CD14-positive monocyte (primary cell): Measurements from ENCODE around the gene SPSB2. TPM values are rescaled to one million over a fixed set of nuclear protein-coding genes. Genes with fewer than 3 reads are reported as not detected.

Source experiments
- DNase-seq, 3 donors: peaks; one replicate each; pipeline ENCODE4 v3.0.0-alpha.2; 2011 to 2022
- H2AFZ ChIP-seq: 2 replicates; pipeline ENCODE4 v1.6.0; 2012; ENCODE audit warnings: mild to moderate bottlenecking, low read depth, low read length, inconsistent platforms; ENCODE audit not compliant: insufficient read depth, poor library complexity, severe bottlenecking
- H3K27ac ChIP-seq, 2 donors: 1 replicate in 1 of 2; 2 replicates in 1 of 2; pipeline ENCODE4 v1.5.1; 2012 to 2013; ENCODE audit warnings: low read length in 2 of 2, control low read depth in 1 of 2, inconsistent platforms in 1 of 2, low read depth in 1 of 2, mild to moderate bottlenecking in 1 of 2
- H3K27me3 ChIP-seq, 2 donors: one replicate each; pipeline versions ENCODE4 v1.6.0 to v1.6.1; 2011 to 2013; ENCODE audit warnings: low read length in 2 of 2; ENCODE audit not compliant: control insufficient read depth in 2 of 2, insufficient read depth in 2 of 2
- H3K36me3 ChIP-seq, 2 donors: replicated peaks in 1 of 2; 1 replicate in 1 of 2; 2 replicates in 1 of 2; pipeline versions ENCODE4 v1.5.1 to v1.6.1; 2012 to 2013; ENCODE audit warnings: low read length in 2 of 2, control low read depth in 1 of 2, inconsistent platforms in 1 of 2, mild to moderate bottlenecking in 1 of 2; ENCODE audit not compliant: insufficient read depth in 2 of 2, control insufficient read depth in 1 of 2
- H3K4me1 ChIP-seq, 2 donors: 1 replicate in 1 of 2; 2 replicates in 1 of 2; pipeline versions ENCODE4 v1.5.1 to v1.6.1; 2012 to 2013; ENCODE audit warnings: low read length in 2 of 2, control low read depth in 1 of 2, inconsistent platforms in 1 of 2, mild to moderate bottlenecking in 1 of 2, moderate library complexity in 1 of 2; ENCODE audit not compliant: insufficient read depth in 2 of 2, control insufficient read depth in 1 of 2
- H3K4me2 ChIP-seq: replicated peaks from 2 replicates; pipeline ENCODE3; 2012; ENCODE audit warnings: low read length, moderate library complexity, mild to moderate bottlenecking; ENCODE audit not compliant: poor library complexity, severe bottlenecking; ENCODE audit errors: extremely low read depth
- H3K4me3 ChIP-seq, 3 experiments: fragments of 200-600 bp in 1 of 3; sonication (generic) in 1 of 3; replicated peaks in 1 of 3; 1 replicate in 2 of 3; 2 replicates in 1 of 3; pipeline ENCODE4 v1.5.1; 2011 to 2013; ENCODE audit warnings: low read length in 3 of 3, mild to moderate bottlenecking in 3 of 3, control low read depth in 2 of 3, low read depth in 2 of 3, inconsistent platforms in 1 of 3, moderate library complexity in 1 of 3
- H3K79me2 ChIP-seq: 2 replicates; pipeline ENCODE4 v1.6.0; 2012; ENCODE audit warnings: mild to moderate bottlenecking, control low read depth, inconsistent platforms, low read length, moderate library complexity; ENCODE audit not compliant: insufficient read depth
- H3K9ac ChIP-seq: 2 replicates; pipeline ENCODE4 v1.6.0; 2017; ENCODE audit warnings: low read length, mild to moderate bottlenecking; ENCODE audit not compliant: insufficient read depth, poor library complexity, severe bottlenecking
- H3K9me3 ChIP-seq, 2 donors: replicated peaks in 1 of 2; 1 replicate in 1 of 2; 2 replicates in 1 of 2; pipeline versions ENCODE4 v1.5.1 to v1.6.1; 2012 to 2013; ENCODE audit warnings: low read length in 2 of 2, control low read depth in 1 of 2; ENCODE audit not compliant: control insufficient read depth in 1 of 2, insufficient read depth in 1 of 2
- H4K20me1 ChIP-seq: 2 replicates; pipeline ENCODE4 v1.6.0; 2012; ENCODE audit warnings: mild to moderate bottlenecking, low read length, control low read depth, moderate library complexity; ENCODE audit not compliant: insufficient read depth
- H3K27ac Mint-ChIP-seq, 7 donors: one replicate each; pipeline ENCODE4 v1.8.0; 2020; ENCODE audit warnings: mild to moderate bottlenecking in 7 of 7, mixed read lengths in 7 of 7, moderate library complexity in 6 of 7, inconsistent platforms in 2 of 7
- H3K27me3 Mint-ChIP-seq, 3 donors: one replicate each; pipeline ENCODE4 v1.8.0; 2021 to 2022; ENCODE audit warnings: low read depth in 3 of 3, mild to moderate bottlenecking in 3 of 3, mixed read lengths in 3 of 3, moderate library complexity in 3 of 3, inconsistent platforms in 1 of 3
- H3K36me3 Mint-ChIP-seq, 2 donors: one replicate each; pipeline ENCODE4 v1.8.0; 2020; ENCODE audit warnings: mixed read lengths in 2 of 2, inconsistent platforms in 1 of 2, mild to moderate bottlenecking in 1 of 2
- H3K4me1 Mint-ChIP-seq: one replicate; pipeline ENCODE4 v1.8.0; 2020; ENCODE audit warnings: mild to moderate bottlenecking, mixed read lengths
- H3K4me3 Mint-ChIP-seq, 2 donors: one replicate each; pipeline ENCODE4 v1.8.0; 2020; ENCODE audit warnings: mild to moderate bottlenecking in 2 of 2, mixed read lengths in 2 of 2, moderate library complexity in 1 of 2
- H3K9me3 Mint-ChIP-seq, 7 donors: one replicate each; pipeline ENCODE4 v1.8.0; 2020 to 2022; ENCODE audit warnings: mixed read lengths in 7 of 7, mild to moderate bottlenecking in 6 of 7, moderate library complexity in 6 of 7, inconsistent platforms in 2 of 7
- CTCF ChIP-seq: fragments of 200-600 bp; IDR thresholded peaks from one replicate; pipeline ENCODE4 v1.8.0; 2022; ENCODE audit warnings: antibody characterized with exemption, mild to moderate bottlenecking
- WGBS: methylation state at CpG from one replicate; pipeline ENCODE4 v1.1.5; 2013; ENCODE audit warnings: missing lambda C conversion rate; ENCODE audit not compliant: insufficient coverage; 5-methylcytosine and 5-hydroxymethylcytosine counted together
- intact Hi-C, 2 donors: fragments of 100-400 bp; cut with micrococcal nuclease; formaldehyde crosslinking; loops; one replicate each; pipeline versions ENCODE4 v1.15.0 to v1.15.1; 2023
- polyA plus RNA-seq, 3 donors: library from polyadenylated mRNA; depleted of rRNA in 1 of 3; unstranded in 2 of 3; stranded (reverse) in 1 of 3; fragments of 300-500 nt in 2 of 3; fragments of >200 nt in 1 of 3; fragmentation: Illumina TruSeq in 2 of 3; gene quantifications; 1 replicate in 2 of 3; 2 replicates in 1 of 3; pipeline ENCODE4 v1.2.3, GENCODE V29; 2012 to 2021

SPSB2 gene
- polyA plus RNA-seq, 3 donors: 4.7 to 6.9 (median 6.6) TPM

- peaks cover 39% of the 10 kb centered on the region in 2 donors for H3K36me3 Mint-ChIP-seq
- no peak overlapping the region for H3K27ac Mint-ChIP-seq
- Histone ChIP-seq H3K36me3 (peaks cover 15 to 18% of the 10 kb centered on the region in 2 donors), H3K9ac (no peak overlapping the region), H3K79me2 (peaks cover 5% of the 10 kb centered on the region), H3K27me3 (peaks cover 2 to 31% of the 10 kb centered on the region in 2 donors), H3K4me2 (no peak overlapping the region), H2AFZ (no peak overlapping the region), H3K9me3 (no peaks in the 10 kb centered on the region), H4K20me1 (peaks cover 40% of the 10 kb centered on the region), H3K27ac (no peak overlapping the region), H3K4me3 (no peak overlapping the region), H3K4me1 (peaks cover 27 to 50% of the 10 kb centered on the region in 2 donors)
- H3K9me3 Mint-ChIP-seq: peaks cover 0 to 7% (median 4%) of the 10 kb centered on the region in 7 donors
- intact Hi-C loops: loop anchor here in 1 of 2 donors (2.0 to 5.0 kb wide), 2 partner anchors 69 to 206 kb away; no protein-coding TSS in a partner anchor
- TF ChIP-seq CTCF: no peak
- H3K4me3 Mint-ChIP-seq: peak overlapping the region in 1 of 2 donors; percentile 65
- 100% methylated on average over 9 of the region's 12 CpGs for WGBS
- peaks cover 45% of the 10 kb centered on the region for H3K4me1 Mint-ChIP-seq
- DNase-seq: no peak
- H3K27me3 Mint-ChIP-seq: peaks cover 27 to 43% (median 28%) of the 10 kb centered on the region in 3 donors
These were observed 49.7 kb downstream of the SPSB2 start for GRCh38 chr12:6823182-6824084.

DNA sequence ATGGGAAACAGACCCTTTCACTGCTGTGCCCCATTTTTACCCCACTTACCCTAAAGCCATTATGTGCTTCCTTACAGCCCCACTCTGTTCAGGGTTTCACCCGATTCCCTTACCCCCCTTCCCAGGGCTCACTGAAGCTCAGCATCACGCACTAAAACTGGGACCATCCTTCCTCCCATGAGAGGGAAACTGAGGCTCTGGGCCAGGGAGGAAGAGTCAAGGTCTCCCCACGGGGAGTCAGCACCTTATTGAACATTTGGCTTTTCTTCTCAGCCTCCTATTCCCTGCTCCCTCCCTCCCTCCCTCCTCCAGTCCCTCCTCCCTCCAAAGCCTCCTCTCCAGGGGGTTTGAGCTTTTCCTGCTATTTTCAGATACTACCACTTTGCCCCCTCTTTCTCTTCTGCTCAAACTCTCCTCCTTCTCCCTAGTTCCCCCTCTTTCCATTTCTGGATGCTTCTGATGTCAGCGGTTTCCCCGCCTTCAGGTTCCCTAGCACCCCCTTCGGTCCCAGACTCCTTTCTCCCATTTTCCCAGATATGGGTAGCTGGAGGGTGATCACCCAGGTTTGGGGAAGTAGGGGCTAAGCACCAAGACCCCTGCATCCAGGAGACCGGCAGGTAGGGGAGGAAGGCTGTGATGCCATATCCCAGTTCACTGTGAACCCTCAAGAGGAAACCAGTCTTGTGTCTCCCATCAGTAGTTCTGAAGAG is 50.5 kb downstream of the SPSB2 start:
- Histone ChIP-seq H3K4me3 (peak overlapping the region in 2 of 3 experiments; percentile 61 to 80), H3K36me3 (peaks cover 23 to 27% of the 10 kb centered on the region in 2 donors), H4K20me1 (peaks cover 46% of the 10 kb centered on the region), H3K9ac (no peak overlapping the region), H2AFZ (no peak overlapping the region), H3K9me3 (no peaks in the 10 kb centered on the region), H3K4me1 (peaks cover 24 to 43% of the 10 kb centered on the region in 2 donors), H3K79me2 (peaks cover 5% of the 10 kb centered on the region), H3K4me2 (peak overlapping the region; percentile 88), H3K27me3 (peaks cover 0 to 24% of the 10 kb centered on the region in 2 donors), H3K27ac (no peak overlapping the region)
- TF ChIP-seq CTCF: no peak
- H3K4me1 Mint-ChIP-seq: peaks cover 41% of the 10 kb centered on the region
- peak overlapping the region; percentile 82 to 93 for H3K4me3 Mint-ChIP-seq
- 100% methylated on average over 1 of the region's 7 CpGs for WGBS
- H3K27me3 Mint-ChIP-seq: peaks cover 23 to 36% (median 25%) of the 10 kb centered on the region in 3 donors
- intact Hi-C loops: loop anchor here in 1 of 2 donors (2.0 to 5.0 kb wide), 2 partner anchors 68 to 205 kb away; no protein-coding TSS in a partner anchor
- peak overlapping the region in 2 of 7 donors; percentile 50 to 79 for H3K27ac Mint-ChIP-seq
- no peak for DNase-seq
- peaks cover under 1 to 4% (median 2%) of the 10 kb centered on the region in 7 donors for H3K9me3 Mint-ChIP-seq
- peaks cover 46 to 48% of the 10 kb centered on the region in 2 donors for H3K36me3 Mint-ChIP-seq
